SIG-M5 (cell line): ENCODE results near the gene SLC4A1.

Experiments used
- DNase-seq: peaks from one replicate; lab custom pipeline; 2025; lab: John Stamatoyannopoulos, UW

Gene SLC4A1

GRCh38 chr17:44267818-44268490, at the start of gene SLC4A1:
TSS of gene SLC4A1 (minus strand) at chr17:44268135. CDS start at chr17:44262866, 5,269 bp downstream.
- DNase-seq: no peak

GRCh38 chr17:44317545-44317944, 49.6 kb upstream of the SLC4A1 start:
- DNase-seq: no peak

- no peak for DNase-seq
Measured at GRCh38 chr17:44315760-44316731, 48.1 kb upstream of the SLC4A1 start.

GRCh38 chr17:44314869-44315661, 47.1 kb upstream of the SLC4A1 start:
- DNase-seq: no peak

GRCh38 chr17:44314524-44314868, 46.6 kb upstream of the SLC4A1 start:
- DNase-seq: no peak

GRCh38 chr17:44314031-44314430, 46.1 kb upstream of the SLC4A1 start:
- DNase-seq: no peak

GRCh38 chr17:44312396-44313104, 44.6 kb upstream of the SLC4A1 start:
- DNase-seq: no peak

GRCh38 chr17:44311562-44312181, 43.7 kb upstream of the SLC4A1 start:
- DNase-seq: no peak

GRCh38 chr17:44310609-44311376, 42.9 kb upstream of the SLC4A1 start:
- DNase-seq: no peak

GRCh38 chr17:44310188-44310587, 42.3 kb upstream of the SLC4A1 start:
- no peak for DNase-seq

- DNase-seq: no peak
Measured at GRCh38 chr17:44309472-44309871, 41.5 kb upstream of the SLC4A1 start.

- no peak for DNase-seq
Measured at GRCh38 chr17:44308865-44309264, 40.9 kb upstream of the SLC4A1 start.

GRCh38 chr17:44308320-44308818, 40.4 kb upstream of the SLC4A1 start, which contains the start of gene RUNDC3A:
TSS of gene RUNDC3A (plus strand) at chr17:44308601. CDS start at chr17:44308833, 232 bp downstream.
- no peak for DNase-seq

- no peak for DNase-seq
Measured at GRCh38 chr17:44307387-44308186, 39.7 kb upstream of the SLC4A1 start.

- DNase-seq: no peak
Measured at GRCh38 chr17:44304651-44305050, 36.7 kb upstream of the SLC4A1 start.

- no peak for DNase-seq
Measured at GRCh38 chr17:44297975-44298374, 30.0 kb upstream of the SLC4A1 start.

GRCh38 chr17:44293509-44294226, 25.7 kb upstream of the SLC4A1 start:
- no peak for DNase-seq

GRCh38 chr17:44287651-44288050, 19.7 kb upstream of the SLC4A1 start:
- DNase-seq: no peak

- no peak for DNase-seq
Measured at GRCh38 chr17:44284024-44284400, 16.1 kb upstream of the SLC4A1 start.
